Uterus (tissue), 2 donors: ENCODE measurements around the gene SMG9.

Experiments used
- POLR2A ChIP-seq, 2 donors: fragments of 450-650 bp; IDR thresholded peaks; one replicate each; pipeline ENCODE4 v1.6.1; 2016; ENCODE audit warnings: antibody characterized with exemption in 2 of 2, mild to moderate bottlenecking in 1 of 2, moderate library complexity in 1 of 2
- TF ChIP-seq, protein P1 (sequence below), 4 experiments: fragments of 200-600 bp in 2 of 4; fragments of 450-650 bp in 2 of 4; sonication (generic) in 2 of 4; IDR thresholded peaks; one replicate each; pipeline ENCODE4 v1.5.1; 2016 to 2019; ENCODE audit warnings: antibody characterized with exemption in 4 of 4, mild to moderate bottlenecking in 2 of 4, moderate library complexity in 1 of 4

DNA sequence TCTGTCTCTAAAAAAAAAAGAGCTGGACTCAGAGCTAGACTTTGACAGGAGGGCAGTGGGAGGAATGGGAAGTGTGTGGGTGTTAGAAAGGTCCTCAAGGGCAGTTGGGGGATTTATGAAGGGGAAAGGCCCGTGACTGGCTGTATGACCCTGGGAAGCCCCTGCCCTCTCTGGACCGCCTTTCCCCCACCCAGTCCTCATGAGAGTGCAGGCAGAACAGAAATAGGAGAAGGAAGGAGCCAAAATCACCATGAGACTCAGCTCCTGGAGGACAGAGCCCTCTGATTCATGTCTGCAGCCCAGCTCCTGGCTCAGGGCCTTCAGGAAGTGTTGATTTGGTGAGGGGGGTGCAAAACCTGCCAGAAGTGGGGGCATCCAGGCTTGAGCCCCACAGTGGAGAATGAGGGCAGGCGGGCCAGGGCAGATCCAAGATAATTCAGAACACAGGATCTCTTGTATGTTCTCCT is 8.7 kb upstream of the SMG9 start:
- TF ChIP-seq, protein P1, sequence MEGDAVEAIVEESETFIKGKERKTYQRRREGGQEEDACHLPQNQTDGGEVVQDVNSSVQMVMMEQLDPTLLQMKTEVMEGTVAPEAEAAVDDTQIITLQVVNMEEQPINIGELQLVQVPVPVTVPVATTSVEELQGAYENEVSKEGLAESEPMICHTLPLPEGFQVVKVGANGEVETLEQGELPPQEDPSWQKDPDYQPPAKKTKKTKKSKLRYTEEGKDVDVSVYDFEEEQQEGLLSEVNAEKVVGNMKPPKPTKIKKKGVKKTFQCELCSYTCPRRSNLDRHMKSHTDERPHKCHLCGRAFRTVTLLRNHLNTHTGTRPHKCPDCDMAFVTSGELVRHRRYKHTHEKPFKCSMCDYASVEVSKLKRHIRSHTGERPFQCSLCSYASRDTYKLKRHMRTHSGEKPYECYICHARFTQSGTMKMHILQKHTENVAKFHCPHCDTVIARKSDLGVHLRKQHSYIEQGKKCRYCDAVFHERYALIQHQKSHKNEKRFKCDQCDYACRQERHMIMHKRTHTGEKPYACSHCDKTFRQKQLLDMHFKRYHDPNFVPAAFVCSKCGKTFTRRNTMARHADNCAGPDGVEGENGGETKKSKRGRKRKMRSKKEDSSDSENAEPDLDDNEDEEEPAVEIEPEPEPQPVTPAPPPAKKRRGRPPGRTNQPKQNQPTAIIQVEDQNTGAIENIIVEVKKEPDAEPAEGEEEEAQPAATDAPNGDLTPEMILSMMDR (IDR thresholded peaks at IDR 0.05), result no peak
- no peak for TF ChIP-seq POLR2A (IDR thresholded peaks at IDR 0.05)
